Karpas-422 (cell line): ENCODE measurements around the gene UNC79. TPM values are rescaled to one million over a fixed set of nuclear protein-coding genes. Genes with fewer than 3 reads are reported as not detected.

Experiments
- DNase-seq: peaks from one replicate; pipeline ENCODE4 v3.0.0-alpha.2; 2015
- H2AFZ ChIP-seq: fragments of 200-600 bp; sonication (generic); 2 replicates; pipeline ENCODE4 v1.6.1; 2014; ENCODE audit warnings: antibody characterized with exemption, low read length, mixed read lengths
- H3K27ac ChIP-seq: fragments of 200-600 bp; sonication (generic); 2 replicates; pipeline ENCODE4 v1.5.1; 2014; ENCODE audit warnings: mild to moderate bottlenecking, low read length, moderate library complexity
- H3K27me3 ChIP-seq: fragments of 200-600 bp; sonication (generic); 2 replicates; pipeline ENCODE4 v1.6.1; 2014; ENCODE audit warnings: low read length, mixed read lengths
- H3K36me3 ChIP-seq: fragments of 200-600 bp; sonication (generic); 2 replicates; pipeline ENCODE4 v1.6.1; 2014; ENCODE audit warnings: low read length, mixed read lengths; ENCODE audit not compliant: insufficient read depth
- H3K4me1 ChIP-seq: fragments of 200-600 bp; sonication (generic); 2 replicates; pipeline ENCODE4 v1.6.1; 2014; ENCODE audit warnings: mild to moderate bottlenecking, low read length, mixed read lengths
- H3K4me2 ChIP-seq: fragments of 200-600 bp; sonication (generic); 2 replicates; pipeline ENCODE4 v1.6.1; 2014; ENCODE audit warnings: low read length, low read depth, mild to moderate bottlenecking; ENCODE audit not compliant: poor library complexity, severe bottlenecking
- H3K4me3 ChIP-seq: fragments of 200-600 bp; sonication (generic); 2 replicates; pipeline ENCODE4 v1.5.1; 2014; ENCODE audit warnings: mild to moderate bottlenecking, antibody characterized with exemption, low read length, mixed read lengths
- H3K79me2 ChIP-seq: fragments of 200-600 bp; sonication (generic); 2 replicates; pipeline ENCODE4 v1.6.1; 2014; ENCODE audit warnings: mild to moderate bottlenecking, low read length, mixed read lengths
- H3K9ac ChIP-seq: fragments of 200-600 bp; sonication (generic); 2 replicates; pipeline ENCODE4 v1.6.0; 2014; ENCODE audit warnings: low read length
- H3K9me2 ChIP-seq: fragments of 200-600 bp; sonication (generic), shearing (Covaris generic); replicated peaks from 2 replicates; pipeline ENCODE4 v1.6.0; 2014; ENCODE audit warnings: mild to moderate bottlenecking, low read length, moderate library complexity; ENCODE audit not compliant: insufficient read depth
- H3K9me3 ChIP-seq: fragments of 300-700, 200-600 bp; sonication (generic); 2 replicates; pipeline ENCODE4 v1.6.1; 2014; ENCODE audit warnings: low read length, mixed read lengths
- H4K20me1 ChIP-seq: fragments of 200-600 bp; sonication (generic); 2 replicates; pipeline ENCODE4 v1.6.1; 2014; ENCODE audit warnings: mild to moderate bottlenecking, antibody characterized with exemption, low read length, low read depth; ENCODE audit not compliant: insufficient read depth
- total RNA-seq: library from RNA; depleted of rRNA; stranded (reverse); fragments of >200 nt; shearing (Covaris generic); gene quantifications from 2 replicates; pipeline ENCODE4 v1.2.3, GENCODE V29; 2014; ENCODE audit warnings: low replicate concordance

The UNC79 gene
- total RNA-seq, 1 experiment from 2014 or later, result 0.19 TPM

DNA sequence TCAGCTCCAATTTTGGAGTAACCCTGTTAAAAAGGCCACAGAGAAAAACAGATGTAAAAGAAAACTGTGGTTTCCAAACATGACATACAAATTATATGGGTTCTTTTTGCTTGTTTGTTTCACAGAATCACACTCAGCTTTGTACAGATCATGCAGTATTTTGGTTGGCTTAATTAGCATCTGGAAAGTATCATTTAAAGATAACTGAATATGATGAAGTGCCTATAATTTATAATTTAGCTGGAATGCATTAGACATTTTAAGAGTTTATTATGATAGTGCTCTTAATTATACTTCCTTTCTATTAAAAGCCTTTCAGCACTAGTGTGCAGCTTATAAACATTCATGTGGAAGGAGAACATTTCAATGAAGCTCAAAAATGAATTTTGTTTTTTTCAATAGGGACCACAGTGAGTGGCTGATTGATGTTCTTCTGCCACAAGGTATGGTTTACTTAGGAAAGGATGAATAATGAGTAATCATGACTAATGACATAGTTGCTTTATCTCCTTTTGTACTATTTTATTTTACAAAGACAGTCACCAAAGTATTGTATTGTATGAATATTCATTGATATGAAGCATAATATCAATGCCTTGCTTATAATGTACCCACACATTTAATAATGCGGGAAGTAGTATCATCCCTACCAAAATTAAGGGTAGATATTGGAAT, 98.3 kb downstream of the UNC79 start:
- DNase-seq, result no peak
- no peak overlapping the region for H2AFZ ChIP-seq
- H3K9me2 ChIP-seq, result no peaks in the 10 kb centered on the region
- no peaks in the 10 kb centered on the region; the same call in 1 of the 2 replicates for H3K27me3 ChIP-seq
- H3K9ac ChIP-seq, result no peak overlapping the region
- H3K4me1 ChIP-seq, result peaks cover 5% of the 10 kb centered on the region
- no peaks in the 10 kb centered on the region for H4K20me1 ChIP-seq
- H3K36me3 ChIP-seq, result no peaks in the 10 kb centered on the region
- no peaks in the 10 kb centered on the region for H3K79me2 ChIP-seq
- no peaks in the 10 kb centered on the region for H3K9me3 ChIP-seq
- H3K4me2 ChIP-seq, result no peak overlapping the region
- H3K4me3 ChIP-seq, result no peak overlapping the region
- H3K27ac ChIP-seq, result no peak overlapping the region

DNA sequence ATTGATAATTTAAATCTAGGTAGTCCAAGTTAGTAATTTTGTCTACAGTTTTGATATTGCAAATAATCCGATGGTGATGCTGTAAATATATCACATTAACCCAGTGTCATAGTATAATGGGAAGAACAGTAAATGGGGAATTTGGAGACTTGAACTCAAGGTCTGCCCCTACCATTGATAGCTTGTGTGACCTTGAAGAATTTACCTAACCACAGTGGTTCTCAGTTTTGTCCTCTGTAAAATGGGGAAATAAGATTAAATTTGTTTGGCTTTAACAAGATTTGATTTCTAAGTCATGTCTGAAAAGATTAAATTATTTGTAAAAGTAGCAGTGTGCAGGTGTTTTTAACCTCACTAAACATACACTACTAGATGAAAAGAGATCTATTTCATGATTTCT, 100.9 kb downstream of the UNC79 start:
- Histone ChIP-seq H3K9me3 (no peaks in the 10 kb centered on the region), H2AFZ (no peak overlapping the region), H3K9ac (no peak overlapping the region), H3K4me1 (peaks cover 11% of the 10 kb centered on the region), H3K4me3 (no peak overlapping the region), H3K9me2 (no peaks in the 10 kb centered on the region), H3K36me3 (no peaks in the 10 kb centered on the region), H3K27me3 (no peaks in the 10 kb centered on the region), H3K79me2 (no peaks in the 10 kb centered on the region), H3K4me2 (no peak overlapping the region), H4K20me1 (no peaks in the 10 kb centered on the region), H3K27ac (no peak overlapping the region)
- DNase-seq, result no peak

GRCh38 chr14:93532541-93532940, 101.8 kb downstream of the UNC79 start:
- H3K9ac ChIP-seq, result no peak overlapping the region
- no peaks in the 10 kb centered on the region for H3K36me3 ChIP-seq
- no peaks in the 10 kb centered on the region for H3K79me2 ChIP-seq
- no peaks in the 10 kb centered on the region for H3K9me3 ChIP-seq
- no peak overlapping the region for H3K4me3 ChIP-seq
- H3K4me2 ChIP-seq, result no peak overlapping the region
- H2AFZ ChIP-seq, result no peak overlapping the region
- no peaks in the 10 kb centered on the region for H3K9me2 ChIP-seq
- no peak for DNase-seq
- no peaks in the 10 kb centered on the region for H3K27me3 ChIP-seq
- H3K27ac ChIP-seq, result no peak overlapping the region
- no peaks in the 10 kb centered on the region for H4K20me1 ChIP-seq
- H3K4me1 ChIP-seq, result peaks cover 11% of the 10 kb centered on the region

DNA sequence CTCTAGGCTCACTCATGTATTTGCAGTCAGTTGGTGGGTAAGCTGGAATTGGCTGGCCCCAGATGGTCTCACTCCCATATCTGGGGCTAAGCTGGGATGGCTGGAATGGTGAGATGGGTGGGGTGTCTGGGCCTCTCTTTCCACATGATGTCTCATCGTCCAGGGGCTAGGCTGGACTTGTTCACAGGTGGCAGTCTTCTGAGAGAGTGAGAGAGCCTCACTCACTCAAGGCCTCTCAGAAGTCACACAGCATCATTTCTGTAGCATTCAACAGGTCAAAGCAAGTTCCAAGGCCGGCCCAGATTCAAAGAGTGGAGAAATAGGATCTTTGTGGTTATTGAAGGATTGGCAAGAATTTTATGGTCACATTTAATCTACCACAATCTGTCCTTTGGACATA, 102.7 kb downstream of the UNC79 start:
- Histone ChIP-seq H3K36me3 (no peaks in the 10 kb centered on the region), H3K9me2 (no peaks in the 10 kb centered on the region), H3K4me3 (no peak overlapping the region), H3K4me1 (peaks cover 11% of the 10 kb centered on the region), H3K27ac (no peak overlapping the region), H2AFZ (no peak overlapping the region), H3K9ac (no peak overlapping the region), H4K20me1 (no peaks in the 10 kb centered on the region), H3K27me3 (no peaks in the 10 kb centered on the region), H3K4me2 (no peak overlapping the region), H3K9me3 (no peaks in the 10 kb centered on the region), H3K79me2 (no peaks in the 10 kb centered on the region)
- no peak for DNase-seq

DNA sequence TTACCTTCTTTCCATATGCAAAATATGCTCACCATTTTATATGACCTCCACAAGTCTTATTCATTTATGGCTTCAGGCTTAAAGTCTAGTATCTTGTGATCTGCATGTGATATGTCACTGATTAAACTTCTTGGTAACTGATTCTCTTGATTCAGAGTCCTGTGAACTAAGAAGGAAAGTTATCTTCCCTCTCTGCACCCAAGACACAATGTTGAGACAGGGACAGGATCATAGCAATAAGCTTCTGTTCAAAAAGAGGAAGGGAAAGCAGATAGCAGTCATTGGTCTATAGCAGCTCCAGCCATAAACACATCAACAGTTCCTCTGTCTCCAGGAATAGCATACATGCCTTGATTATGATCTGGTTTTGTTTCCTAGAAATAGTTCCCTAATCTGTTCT, 103.1 kb downstream of the UNC79 start:
- Histone ChIP-seq H3K27me3 (no peaks in the 10 kb centered on the region), H3K9me3 (no peaks in the 10 kb centered on the region), H3K4me2 (no peak overlapping the region), H3K36me3 (no peaks in the 10 kb centered on the region), H3K79me2 (no peaks in the 10 kb centered on the region), H3K4me3 (no peak overlapping the region), H3K9me2 (no peaks in the 10 kb centered on the region), H2AFZ (no peak overlapping the region), H4K20me1 (no peaks in the 10 kb centered on the region), H3K9ac (no peak overlapping the region), H3K27ac (no peak overlapping the region), H3K4me1 (peaks cover 11% of the 10 kb centered on the region)
- peak; percentile 57 for DNase-seq

DNA sequence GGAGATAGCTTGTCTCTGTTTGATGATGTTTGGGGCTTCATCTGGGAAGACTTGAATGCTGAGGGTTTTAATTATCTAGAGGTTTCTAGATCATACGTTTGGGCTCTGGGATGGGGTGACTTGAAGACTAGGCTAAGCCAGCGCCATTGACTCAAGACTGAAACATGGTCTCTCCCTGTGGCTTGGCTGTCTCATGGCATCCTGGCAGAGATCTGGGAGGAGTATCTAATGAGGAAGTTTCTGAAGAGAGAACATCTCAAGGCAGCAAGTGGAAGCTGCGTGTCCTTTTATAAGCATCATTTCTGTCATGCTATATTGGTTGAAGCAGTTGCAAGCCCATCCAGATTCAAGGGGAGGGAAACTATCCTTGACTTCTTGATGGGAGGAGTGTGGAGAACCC, 104.8 kb downstream of the UNC79 start:
- no peak overlapping the region for H3K4me3 ChIP-seq
- peaks cover 11% of the 10 kb centered on the region for H3K4me1 ChIP-seq
- no peak overlapping the region for H3K4me2 ChIP-seq
- H4K20me1 ChIP-seq, result no peaks in the 10 kb centered on the region
- no peaks in the 10 kb centered on the region for H3K9me3 ChIP-seq
- no peak for DNase-seq
- H3K27ac ChIP-seq, result no peak overlapping the region
- no peak overlapping the region for H2AFZ ChIP-seq
- H3K79me2 ChIP-seq, result no peaks in the 10 kb centered on the region
- no peaks in the 10 kb centered on the region for H3K9me2 ChIP-seq
- no peak overlapping the region for H3K9ac ChIP-seq
- no peaks in the 10 kb centered on the region for H3K36me3 ChIP-seq
- no peaks in the 10 kb centered on the region for H3K27me3 ChIP-seq

DNA sequence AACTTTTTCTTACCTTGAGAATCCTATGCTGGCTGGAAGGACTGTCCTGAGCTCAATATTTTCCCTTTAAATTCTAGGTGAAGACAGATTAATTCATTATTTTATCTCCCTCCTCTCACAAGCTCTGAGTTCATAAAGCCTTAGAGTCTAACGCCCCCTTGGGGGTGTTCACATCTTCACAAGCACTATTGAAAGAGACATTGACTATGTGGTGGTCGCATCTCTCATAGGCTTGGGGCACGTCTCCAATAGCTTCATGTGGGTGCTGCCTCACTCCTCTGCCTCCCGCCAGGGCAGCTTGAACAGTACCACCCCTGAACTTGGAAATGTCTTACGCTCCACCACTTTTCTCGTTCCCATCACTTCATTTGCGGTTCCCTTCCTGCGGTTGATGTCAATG, 106.2 kb downstream of the UNC79 start:
- Histone ChIP-seq H3K4me3 (no peak overlapping the region), H3K9me2 (no peaks in the 10 kb centered on the region), H2AFZ (no peak overlapping the region), H3K9me3 (no peaks in the 10 kb centered on the region), H4K20me1 (no peaks in the 10 kb centered on the region), H3K4me1 (peaks cover 11% of the 10 kb centered on the region), H3K4me2 (no peak overlapping the region), H3K9ac (no peak overlapping the region), H3K27me3 (no peaks in the 10 kb centered on the region), H3K27ac (no peak overlapping the region), H3K36me3 (no peaks in the 10 kb centered on the region), H3K79me2 (no peaks in the 10 kb centered on the region)
- DNase-seq, result peak; percentile 78

DNA sequence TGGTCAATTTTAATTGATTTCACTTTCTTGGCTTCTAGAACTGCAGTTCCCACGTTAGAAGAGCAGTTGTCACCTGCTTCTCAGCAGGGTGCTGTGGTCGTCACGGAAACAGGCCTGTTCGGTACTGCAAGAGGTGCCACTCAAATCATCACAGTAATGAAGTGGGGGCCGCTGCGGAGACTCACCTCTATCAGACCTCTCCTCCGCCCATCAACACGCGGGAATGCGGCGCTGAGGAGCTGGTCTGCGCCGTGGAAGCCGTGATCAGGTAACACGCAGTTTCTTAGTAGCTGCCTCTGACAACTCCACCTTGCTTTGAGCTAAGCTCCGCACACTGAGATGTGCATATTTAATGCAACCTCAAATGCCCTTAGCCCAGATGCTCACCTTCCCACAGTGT, 107.2 kb downstream of the UNC79 start:
- no peaks in the 10 kb centered on the region for H3K79me2 ChIP-seq
- no peaks in the 10 kb centered on the region for H4K20me1 ChIP-seq
- no peaks in the 10 kb centered on the region for H3K36me3 ChIP-seq
- H3K9me2 ChIP-seq, result no peaks in the 10 kb centered on the region
- no peaks in the 10 kb centered on the region for H3K27me3 ChIP-seq
- no peak for DNase-seq
- no peak overlapping the region for H3K27ac ChIP-seq
- H3K9ac ChIP-seq, result no peak overlapping the region
- no peak overlapping the region for H2AFZ ChIP-seq
- no peak overlapping the region for H3K4me2 ChIP-seq
- no peak overlapping the region for H3K4me3 ChIP-seq
- no peaks in the 10 kb centered on the region for H3K9me3 ChIP-seq
- peaks cover 11% of the 10 kb centered on the region for H3K4me1 ChIP-seq
